K562 (cell line): ENCODE measurements around the gene GATAD2B. TPM values are rescaled to one million over a fixed set of nuclear protein-coding genes. Genes with fewer than 3 reads are reported as not detected.

ENCODE experiments used
- BDP1 ChIP-seq: IDR thresholded peaks from 3 replicates; pipeline ENCODE4 v1.6.1; 2011; ENCODE audit not compliant: insufficient read length, insufficient read depth
- ETV5 ChIP-seq: sonication (generic); formaldehyde crosslinking; IDR thresholded peaks from 2 replicates; pipeline ENCODE4 v1.4.0; 2020; ENCODE audit warnings: low read depth, mild to moderate bottlenecking, missing genetic modification reagents
- RBM14 ChIP-seq: fragments of 200-400 bp; formaldehyde crosslinking; IDR thresholded peaks from 2 replicates; pipeline ENCODE4 v1.6.1; 2018; ENCODE audit warnings: low read depth, mild to moderate bottlenecking, low read length, moderate library complexity, borderline replicate concordance; ENCODE audit not compliant: insufficient read depth
- SMARCC2 ChIP-seq: fragments of 450-650 bp; IDR thresholded peaks from 2 replicates; pipeline ENCODE4 v1.6.1; 2017; ENCODE audit warnings: antibody characterized with exemption, moderate library complexity, mild to moderate bottlenecking, low read depth
- TCF3 ChIP-seq: sonication (generic); formaldehyde crosslinking; IDR thresholded peaks from 2 replicates; pipeline ENCODE4 v1.4.0; 2020; ENCODE audit warnings: mild to moderate bottlenecking, missing genetic modification reagents
- ZHX1 ChIP-seq: fragments of 150-350 bp; conservative IDR thresholded peaks from 2 replicates; pipeline ENCODE4 v1.6.1; 2014; ENCODE audit warnings: low read length
- ZNF143 ChIP-seq: sonication (generic); formaldehyde crosslinking; IDR thresholded peaks from 2 replicates; pipeline ENCODE4 v1.9.0; 2022; ENCODE audit warnings: mild to moderate bottlenecking, missing genetic modification reagents
- polyA plus RNA-seq, 8 experiments: library from polyadenylated mRNA; depleted of rRNA in 4 of 8; stranded (reverse) in 5 of 8; unstranded in 3 of 8; fragments of >200 nt; fragmentation: Nextera tagmentation in 2 of 8; fragmentation: Illumina TruSeq in 1 of 8; extraction: Ambion mirVana in 2 of 8; extraction: Trizol in 1 of 8; gene quantifications; 2 replicates each; pipeline versions ENCODE4 v1.2.1 to v1.2.3, GENCODE V29; 2011 to 2014; ENCODE audit warnings: inconsistent platforms in 1 of 8, missing spikeins in 1 of 8
- total RNA-seq, 7 experiments: library from RNA; depleted of rRNA in 6 of 7; stranded (reverse); fragments of >200 nt in 6 of 7; fragmentation: Illumina TruSeq in 2 of 7; extraction: Trizol in 2 of 7; gene quantifications; 2 replicates each; pipeline versions ENCODE4 v1.2.1 to v1.2.3, GENCODE V29; 2011 to 2021; ENCODE audit warnings: low replicate concordance in 1 of 7
- TF ChIP-seq, protein P1 (sequence below), 2 experiments: fragments of 450-650 bp in 1 of 2; sonication (generic) in 1 of 2; formaldehyde crosslinking in 1 of 2; IDR thresholded peaks; 2 replicates each; pipeline versions ENCODE4 v1.7.1 to v1.9.0; 2016 to 2022; ENCODE audit warnings: inconsistent platforms in 1 of 2, mild to moderate bottlenecking in 1 of 2, missing genetic modification reagents in 1 of 2
- TF ChIP-seq, protein P2 (sequence below), 2 experiments: fragments of 450-650 bp; conservative IDR thresholded peaks; 2 replicates each; pipeline ENCODE4 v1.6.1; 2017; ENCODE audit warnings: mild to moderate bottlenecking in 2 of 2, moderate library complexity in 2 of 2

Gene GATAD2B
- total and polyA plus RNA-seq, 9 of the 15 experiments (the other 6 are each of a cell fraction or from before 2014, with no cell fraction given) = 1.5 to 40.2 (median 4.9) TPM

- TF ChIP-seq ZHX1 = no peak
- TF ChIP-seq ETV5 (CRISPR knock-in tag) = no peak
- TF ChIP-seq, protein P1, sequence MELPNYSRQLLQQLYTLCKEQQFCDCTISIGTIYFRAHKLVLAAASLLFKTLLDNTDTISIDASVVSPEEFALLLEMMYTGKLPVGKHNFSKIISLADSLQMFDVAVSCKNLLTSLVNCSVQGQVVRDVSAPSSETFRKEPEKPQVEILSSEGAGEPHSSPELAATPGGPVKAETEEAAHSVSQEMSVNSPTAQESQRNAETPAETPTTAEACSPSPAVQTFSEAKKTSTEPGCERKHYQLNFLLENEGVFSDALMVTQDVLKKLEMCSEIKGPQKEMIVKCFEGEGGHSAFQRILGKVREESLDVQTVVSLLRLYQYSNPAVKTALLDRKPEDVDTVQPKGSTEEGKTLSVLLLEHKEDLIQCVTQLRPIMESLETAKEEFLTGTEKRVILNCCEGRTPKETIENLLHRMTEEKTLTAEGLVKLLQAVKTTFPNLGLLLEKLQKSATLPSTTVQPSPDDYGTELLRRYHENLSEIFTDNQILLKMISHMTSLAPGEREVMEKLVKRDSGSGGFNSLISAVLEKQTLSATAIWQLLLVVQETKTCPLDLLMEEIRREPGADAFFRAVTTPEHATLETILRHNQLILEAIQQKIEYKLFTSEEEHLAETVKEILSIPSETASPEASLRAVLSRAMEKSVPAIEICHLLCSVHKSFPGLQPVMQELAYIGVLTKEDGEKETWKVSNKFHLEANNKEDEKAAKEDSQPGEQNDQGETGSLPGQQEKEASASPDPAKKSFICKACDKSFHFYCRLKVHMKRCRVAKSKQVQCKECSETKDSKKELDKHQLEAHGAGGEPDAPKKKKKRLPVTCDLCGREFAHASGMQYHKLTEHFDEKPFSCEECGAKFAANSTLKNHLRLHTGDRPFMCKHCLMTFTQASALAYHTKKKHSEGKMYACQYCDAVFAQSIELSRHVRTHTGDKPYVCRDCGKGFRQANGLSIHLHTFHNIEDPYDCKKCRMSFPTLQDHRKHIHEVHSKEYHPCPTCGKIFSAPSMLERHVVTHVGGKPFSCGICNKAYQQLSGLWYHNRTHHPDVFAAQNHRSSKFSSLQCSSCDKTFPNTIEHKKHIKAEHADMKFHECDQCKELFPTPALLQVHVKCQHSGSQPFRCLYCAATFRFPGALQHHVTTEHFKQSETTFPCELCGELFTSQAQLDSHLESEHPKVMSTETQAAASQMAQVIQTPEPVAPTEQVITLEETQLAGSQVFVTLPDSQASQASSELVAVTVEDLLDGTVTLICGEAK (IDR thresholded peaks at IDR 0.05) = no peak
- TF ChIP-seq, protein P1 (CRISPR knock-in tag; IDR thresholded peaks at IDR 0.05) = no peak
- no peak for TF ChIP-seq BDP1
- no peak for TF ChIP-seq ZNF143
- TF ChIP-seq TCF3 (CRISPR knock-in tag) = no peak
- TF ChIP-seq SMARCC2 = no peak
- TF ChIP-seq, protein P2, sequence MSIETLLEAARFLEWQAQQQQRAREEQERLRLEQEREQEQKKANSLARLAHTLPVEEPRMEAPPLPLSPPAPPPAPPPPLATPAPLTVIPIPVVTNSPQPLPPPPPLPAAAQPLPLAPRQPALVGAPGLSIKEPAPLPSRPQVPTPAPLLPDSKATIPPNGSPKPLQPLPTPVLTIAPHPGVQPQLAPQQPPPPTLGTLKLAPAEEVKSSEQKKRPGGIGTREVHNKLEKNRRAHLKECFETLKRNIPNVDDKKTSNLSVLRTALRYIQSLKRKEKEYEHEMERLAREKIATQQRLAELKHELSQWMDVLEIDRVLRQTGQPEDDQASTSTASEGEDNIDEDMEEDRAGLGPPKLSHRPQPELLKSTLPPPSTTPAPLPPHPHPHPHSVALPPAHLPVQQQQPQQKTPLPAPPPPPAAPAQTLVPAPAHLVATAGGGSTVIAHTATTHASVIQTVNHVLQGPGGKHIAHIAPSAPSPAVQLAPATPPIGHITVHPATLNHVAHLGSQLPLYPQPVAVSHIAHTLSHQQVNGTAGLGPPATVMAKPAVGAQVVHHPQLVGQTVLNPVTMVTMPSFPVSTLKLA (conservative IDR thresholded peaks at IDR 0.05) = no peak
- TF ChIP-seq RBM14 = no peak
- TF ChIP-seq, all 486 proteins: peak for 0
Measured at GRCh38 chr1:153886127-153886526, 36.6 kb downstream of the GATAD2B start (continued).
